IPS DF 6.9 (cell line): ENCODE measurements around the gene GTF2F2.

Source experiments
- DNase-seq: peaks from one replicate; pipeline ENCODE4 v3.0.0-alpha.2; 2013; ENCODE audit warnings: low read depth, low spot score
- H3K27ac ChIP-seq: one replicate; pipeline ENCODE4 v1.5.1; 2013; ENCODE audit warnings: low read length, control low read depth
- H3K27me3 ChIP-seq: 2 replicates; pipeline ENCODE4 v1.6.1; 2013; ENCODE audit warnings: mild to moderate bottlenecking, low read length; ENCODE audit not compliant: control insufficient read depth, insufficient read depth
- H3K36me3 ChIP-seq: 2 replicates; pipeline ENCODE4 v1.6.1; 2013; ENCODE audit warnings: low read length; ENCODE audit not compliant: control insufficient read depth, insufficient read depth
- H3K4me1 ChIP-seq: 2 replicates; pipeline ENCODE4 v1.6.1; 2013; ENCODE audit warnings: low read length; ENCODE audit not compliant: control insufficient read depth, insufficient read depth
- H3K4me3 ChIP-seq: 2 replicates; pipeline ENCODE4 v1.5.1; 2013; ENCODE audit warnings: mild to moderate bottlenecking, low read length
- H3K9me3 ChIP-seq: 2 replicates; pipeline ENCODE4 v1.6.1; 2013; ENCODE audit warnings: low read length, inconsistent platforms; ENCODE audit not compliant: control insufficient read depth, insufficient read depth
- WGBS: extraction: QIAGEN DNeasy Blood & Tissue Kit; methylation state at CpG from one replicate; pipeline ENCODE4 v1.1.7; 2013; ENCODE audit warnings: mixed read lengths, missing lambda C conversion rate; ENCODE audit not compliant: insufficient read length, insufficient coverage; 5-methylcytosine and 5-hydroxymethylcytosine counted together

GTF2F2 gene

DNA sequence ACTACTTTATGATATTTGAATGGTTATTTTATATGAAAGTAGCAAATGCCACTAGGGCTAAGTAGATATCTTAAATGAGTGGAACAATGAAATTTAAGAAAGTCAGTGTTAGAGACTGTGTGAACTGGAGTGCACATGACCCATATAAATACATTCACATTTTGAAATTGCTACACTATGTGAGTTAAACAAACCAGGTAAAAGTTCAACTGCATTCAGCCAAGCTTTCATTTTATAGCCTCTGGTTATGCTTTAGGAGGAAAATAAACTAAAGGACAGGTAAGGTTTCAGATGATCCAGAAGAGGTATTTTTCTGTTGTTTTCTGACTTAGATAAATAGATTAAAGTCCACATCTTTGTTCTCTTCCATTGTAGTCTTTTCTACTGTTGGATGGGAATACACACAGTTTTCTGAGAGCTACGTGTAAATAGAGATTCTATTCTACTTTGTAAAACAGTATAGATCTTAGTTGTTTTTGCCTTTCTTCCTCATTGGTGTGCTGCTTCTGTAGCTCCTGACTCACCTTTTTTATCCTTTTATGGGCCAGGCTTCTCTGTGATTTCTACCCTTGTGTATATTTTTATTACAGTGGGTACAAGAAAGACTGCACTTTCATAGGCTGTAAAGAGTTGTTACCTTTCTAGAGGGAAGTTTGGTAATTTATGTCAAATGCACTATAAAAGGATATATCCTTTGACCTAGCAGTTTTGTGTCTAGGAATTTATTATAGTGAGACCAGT, 135.1 kb downstream of the GTF2F2 start:
- no CpG with 5 or more reads among the region's 1 CpG for WGBS
- Histone ChIP-seq H3K27ac (no peak overlapping the region), H3K4me1 (no peaks in the 10 kb centered on the region)

GRCh38 chr13:45256254-45256653, 135.9 kb downstream of the GTF2F2 start:
- H3K4me3 ChIP-seq = no peak overlapping the region
- DNase-seq = no peak
- no peaks in the 10 kb centered on the region for H3K27me3 ChIP-seq
- H3K4me1 ChIP-seq = no peaks in the 10 kb centered on the region
- no peaks in the 10 kb centered on the region for H3K9me3 ChIP-seq
- H3K36me3 ChIP-seq = no peaks in the 10 kb centered on the region
- no peak overlapping the region for H3K27ac ChIP-seq
- no CpG with 5 or more reads among the region's 1 CpG for WGBS

More for the DNA sequence above, 135.1 kb downstream of the GTF2F2 start:
- H3K36me3 ChIP-seq = no peaks in the 10 kb centered on the region
- H3K9me3 ChIP-seq = no peaks in the 10 kb centered on the region
- no peaks in the 10 kb centered on the region for H3K27me3 ChIP-seq
- no peak overlapping the region for H3K4me3 ChIP-seq
- no peak for DNase-seq

GRCh38 chr13:45257638-45258333, 137.5 kb downstream of the GTF2F2 start:
- no peak overlapping the region for H3K27ac ChIP-seq
- H3K4me3 ChIP-seq = no peak overlapping the region
- H3K4me1 ChIP-seq = no peaks in the 10 kb centered on the region
- DNase-seq = no peak
- H3K27me3 ChIP-seq = no peaks in the 10 kb centered on the region
- H3K36me3 ChIP-seq = no peaks in the 10 kb centered on the region
- no CpG with 5 or more reads among the region's 4 CpGs for WGBS
- no peaks in the 10 kb centered on the region for H3K9me3 ChIP-seq

DNA sequence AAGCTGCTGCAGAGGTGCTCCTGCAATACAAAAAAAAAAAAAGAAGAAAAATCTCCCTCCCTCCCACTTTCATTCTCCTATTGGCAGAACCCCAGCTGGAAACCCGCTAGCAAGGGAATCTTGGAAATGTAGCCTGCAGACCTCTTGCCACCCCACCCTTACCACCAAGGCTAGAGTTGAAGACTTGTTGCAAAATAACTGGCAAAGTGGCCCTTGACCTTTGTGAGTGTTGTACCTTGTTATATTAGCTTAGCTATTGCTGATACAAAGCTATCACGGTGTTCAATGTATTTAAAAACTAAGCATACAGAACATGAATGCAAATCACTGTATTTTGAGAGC, 138.0 kb downstream of the GTF2F2 start:
- no peaks in the 10 kb centered on the region for H3K4me1 ChIP-seq
- no CpG with 5 or more reads among the region's 2 CpGs for WGBS
- no peak for DNase-seq
- H3K9me3 ChIP-seq = no peaks in the 10 kb centered on the region
- no peak overlapping the region for H3K27ac ChIP-seq
- H3K36me3 ChIP-seq = no peaks in the 10 kb centered on the region
- no peaks in the 10 kb centered on the region for H3K27me3 ChIP-seq
- H3K4me3 ChIP-seq = no peak overlapping the region

GRCh38 chr13:45267215-45267614, 146.9 kb downstream of the GTF2F2 start:
- H3K9me3 ChIP-seq = no peaks in the 10 kb centered on the region
- H3K36me3 ChIP-seq = no peaks in the 10 kb centered on the region
- H3K4me1 ChIP-seq = no peaks in the 10 kb centered on the region
- no peak overlapping the region for H3K4me3 ChIP-seq
- WGBS = no CpG with 5 or more reads among the region's 5 CpGs
- H3K27ac ChIP-seq = no peak overlapping the region
- DNase-seq = no peak
- H3K27me3 ChIP-seq = no peaks in the 10 kb centered on the region

DNA sequence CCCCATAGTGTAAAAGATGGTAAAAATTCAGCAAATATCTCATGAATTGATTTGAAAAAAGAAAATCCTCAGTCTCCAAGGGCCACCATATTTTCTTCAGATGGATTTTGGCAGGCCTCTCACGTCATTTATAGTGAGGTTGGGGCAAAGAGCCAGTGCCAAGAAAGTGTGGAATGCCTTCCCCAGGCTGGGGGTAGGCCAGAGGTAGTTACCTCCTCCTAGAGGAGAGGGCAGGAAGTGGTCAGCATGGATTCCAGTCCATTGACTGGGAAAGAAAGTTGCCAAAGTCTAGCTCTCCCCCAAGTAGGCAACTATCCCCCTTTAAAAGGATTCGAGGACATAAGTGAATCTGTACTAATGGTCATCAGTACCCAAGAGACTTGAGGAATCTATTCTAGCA, 148.9 kb downstream of the GTF2F2 start:
- Histone ChIP-seq H3K36me3 (no peaks in the 10 kb centered on the region), H3K27me3 (no peaks in the 10 kb centered on the region), H3K9me3 (no peaks in the 10 kb centered on the region), H3K4me3 (no peak overlapping the region), H3K4me1 (no peaks in the 10 kb centered on the region), H3K27ac (no peak overlapping the region)
- no peak for DNase-seq
- no CpG with 5 or more reads among the region's 2 CpGs for WGBS

DNA sequence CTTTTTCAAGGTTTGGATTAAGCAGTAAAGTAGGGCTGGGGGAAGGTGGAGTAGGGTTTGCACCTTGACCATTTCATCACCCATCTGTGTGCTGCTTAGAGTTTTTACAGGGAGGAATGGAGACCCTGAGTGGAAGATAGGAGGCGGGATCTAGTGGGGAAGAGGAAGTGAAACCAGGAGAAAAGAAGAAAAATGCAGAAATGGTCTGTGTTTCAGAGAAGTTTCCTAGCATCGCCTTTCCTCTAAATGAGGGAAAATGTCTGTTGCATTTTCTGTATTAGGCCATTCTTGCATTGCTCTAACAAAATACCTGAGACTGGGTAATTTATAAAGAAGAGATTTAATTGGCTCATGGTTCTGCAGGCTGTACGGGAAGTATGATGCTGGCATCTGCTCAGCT, 156.6 kb downstream of the GTF2F2 start:
- no peak overlapping the region for H3K4me3 ChIP-seq
- no peaks in the 10 kb centered on the region for H3K36me3 ChIP-seq
- no peak overlapping the region for H3K27ac ChIP-seq
- no peaks in the 10 kb centered on the region for H3K27me3 ChIP-seq
- H3K4me1 ChIP-seq = no peaks in the 10 kb centered on the region
- WGBS = no CpG with 5 or more reads among the region's 3 CpGs
- DNase-seq = no peak
- no peaks in the 10 kb centered on the region for H3K9me3 ChIP-seq

- Histone ChIP-seq H3K27me3 (no peaks in the 10 kb centered on the region), H3K36me3 (no peaks in the 10 kb centered on the region), H3K9me3 (no peaks in the 10 kb centered on the region), H3K27ac (no peak overlapping the region), H3K4me3 (no peak overlapping the region), H3K4me1 (no peaks in the 10 kb centered on the region)
- no CpG with 5 or more reads among the region's 3 CpGs for WGBS
- DNase-seq = no peak
These were observed 157.9 kb downstream of the GTF2F2 start for GRCh38 chr13:45278096-45278645.

GRCh38 chr13:45280011-45280410, 159.7 kb downstream of the GTF2F2 start:
- Histone ChIP-seq H3K4me3 (no peak overlapping the region), H3K9me3 (no peaks in the 10 kb centered on the region), H3K27ac (no peak overlapping the region), H3K36me3 (no peaks in the 10 kb centered on the region), H3K4me1 (no peaks in the 10 kb centered on the region), H3K27me3 (no peaks in the 10 kb centered on the region)
- DNase-seq = no peak
- 100% methylated on average over 1 of the region's 7 CpGs for WGBS

GRCh38 chr13:45280751-45281634, 160.7 kb downstream of the GTF2F2 start:
- DNase-seq = no peak
- no peak overlapping the region for H3K27ac ChIP-seq
- WGBS = no CpG with 5 or more reads among the region's 7 CpGs

More at GRCh38 chr13:45280751-45281634, 160.7 kb downstream of the GTF2F2 start:
- no peaks in the 10 kb centered on the region for H3K9me3 ChIP-seq
- no peak overlapping the region for H3K4me3 ChIP-seq
- no peaks in the 10 kb centered on the region for H3K4me1 ChIP-seq
- no peaks in the 10 kb centered on the region for H3K27me3 ChIP-seq
- no peaks in the 10 kb centered on the region for H3K36me3 ChIP-seq
